Uterus (tissue), 2 donors: ENCODE measurements around the gene NXPH2.

Source experiments
- POLR2A ChIP-seq, 2 donors: fragments of 450-650 bp; IDR thresholded peaks; one replicate each; pipeline ENCODE4 v1.6.1; 2016; ENCODE audit warnings: antibody characterized with exemption in 2 of 2, mild to moderate bottlenecking in 1 of 2, moderate library complexity in 1 of 2
- TF ChIP-seq, protein P1 (sequence below), 4 experiments: fragments of 200-600 bp in 2 of 4; fragments of 450-650 bp in 2 of 4; sonication (generic) in 2 of 4; IDR thresholded peaks; one replicate each; pipeline ENCODE4 v1.5.1; 2016 to 2019; ENCODE audit warnings: antibody characterized with exemption in 4 of 4, mild to moderate bottlenecking in 2 of 4, moderate library complexity in 1 of 4

DNA sequence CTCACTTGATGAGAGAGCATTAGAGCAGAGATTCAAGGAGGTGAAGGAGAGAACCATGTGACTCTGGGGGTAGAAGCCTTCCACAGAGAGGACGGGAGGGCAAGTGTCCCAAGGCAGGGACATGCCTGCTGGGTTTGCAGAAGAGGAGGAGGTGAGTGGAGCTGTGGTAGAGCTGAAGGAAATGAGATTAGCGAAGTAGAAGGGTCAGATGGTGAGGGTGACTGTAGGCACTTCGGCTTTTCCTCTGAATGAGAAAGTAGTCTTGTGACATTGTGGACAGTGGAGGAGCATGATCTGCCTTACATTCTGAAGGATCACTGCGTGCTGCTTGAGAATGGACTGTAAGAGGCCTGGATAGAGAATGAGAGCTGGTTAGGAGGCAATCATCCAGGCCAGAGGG is 126.0 kb downstream of the NXPH2 start:
- TF ChIP-seq, protein P1, sequence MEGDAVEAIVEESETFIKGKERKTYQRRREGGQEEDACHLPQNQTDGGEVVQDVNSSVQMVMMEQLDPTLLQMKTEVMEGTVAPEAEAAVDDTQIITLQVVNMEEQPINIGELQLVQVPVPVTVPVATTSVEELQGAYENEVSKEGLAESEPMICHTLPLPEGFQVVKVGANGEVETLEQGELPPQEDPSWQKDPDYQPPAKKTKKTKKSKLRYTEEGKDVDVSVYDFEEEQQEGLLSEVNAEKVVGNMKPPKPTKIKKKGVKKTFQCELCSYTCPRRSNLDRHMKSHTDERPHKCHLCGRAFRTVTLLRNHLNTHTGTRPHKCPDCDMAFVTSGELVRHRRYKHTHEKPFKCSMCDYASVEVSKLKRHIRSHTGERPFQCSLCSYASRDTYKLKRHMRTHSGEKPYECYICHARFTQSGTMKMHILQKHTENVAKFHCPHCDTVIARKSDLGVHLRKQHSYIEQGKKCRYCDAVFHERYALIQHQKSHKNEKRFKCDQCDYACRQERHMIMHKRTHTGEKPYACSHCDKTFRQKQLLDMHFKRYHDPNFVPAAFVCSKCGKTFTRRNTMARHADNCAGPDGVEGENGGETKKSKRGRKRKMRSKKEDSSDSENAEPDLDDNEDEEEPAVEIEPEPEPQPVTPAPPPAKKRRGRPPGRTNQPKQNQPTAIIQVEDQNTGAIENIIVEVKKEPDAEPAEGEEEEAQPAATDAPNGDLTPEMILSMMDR (IDR thresholded peaks at IDR 0.05): no peak
- TF ChIP-seq POLR2A (IDR thresholded peaks at IDR 0.05): no peak
